Right atrium auricular region (tissue), 2 donors: Measurements from ENCODE around the gene NRIP1. TPM values are rescaled to one million over a fixed set of nuclear protein-coding genes. Genes with fewer than 3 reads are reported as not detected.

Source experiments
- DNase-seq: peaks from one replicate; pipeline ENCODE4 v3.0.0-alpha.2; 2019; ENCODE audit warnings: low spot score
- H3K27ac ChIP-seq, 2 donors: fragments of 200-600 bp; sonication (generic); 1 replicate in 1 of 2; 2 replicates in 1 of 2; pipeline ENCODE4 v1.5.1; 2016 to 2019
- H3K27me3 ChIP-seq, 2 donors: fragments of 200-600 bp; sonication (generic); one replicate each; pipeline versions ENCODE4 v1.5.1 to v1.6.0; 2017 to 2019
- H3K36me3 ChIP-seq: fragments of 200-600 bp; sonication (generic); one replicate; pipeline ENCODE4 v1.5.1; 2016
- H3K4me1 ChIP-seq, 2 donors: fragments of 200-600 bp; sonication (generic); one replicate each; pipeline versions ENCODE4 v1.5.1 to v1.6.0; 2017 to 2019
- H3K4me3 ChIP-seq, 2 donors: fragments of 200-600 bp; sonication (generic); 1 replicate in 1 of 2; 2 replicates in 1 of 2; pipeline ENCODE4 v1.5.1; 2017 to 2019; ENCODE audit warnings: mild to moderate bottlenecking in 1 of 2, moderate library complexity in 1 of 2
- H3K9me3 ChIP-seq, 2 donors: fragments of 200-600 bp; sonication (generic); one replicate each; pipeline ENCODE4 v1.5.1; 2019
- total RNA-seq, 2 donors: library from RNA; depleted of rRNA; stranded (reverse); fragments of >200 nt; gene quantifications; one replicate each; pipeline ENCODE4 v1.1.0, GENCODE V29; 2016
- TF ChIP-seq, protein P1 (sequence below), 2 donors: fragments of 200-600 bp; sonication (generic); IDR thresholded peaks; one replicate each; pipeline ENCODE4 v1.5.1; 2019; ENCODE audit warnings: antibody characterized with exemption in 2 of 2

The NRIP1 gene
- total RNA-seq, 2 donors from 2014 or later, result 15.5 to 16.0 TPM

DNA sequence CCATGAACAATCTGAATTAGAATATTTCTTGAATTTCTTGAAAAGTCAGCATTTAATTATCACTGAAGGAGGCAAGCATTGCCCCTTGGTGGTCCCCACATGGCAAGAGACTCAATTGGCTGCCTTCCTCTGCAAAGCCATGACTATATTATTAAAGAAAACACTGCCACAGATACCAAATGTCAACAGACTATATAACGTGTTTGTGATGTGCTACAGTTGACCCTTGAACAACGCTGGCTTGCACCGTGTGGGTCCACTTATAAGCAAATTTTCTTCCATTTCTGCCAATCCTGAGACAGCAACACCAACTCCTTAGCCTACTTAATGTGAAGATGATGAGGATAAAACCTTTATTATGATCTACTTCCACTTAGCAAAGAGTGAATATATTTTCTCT is 66.5 kb downstream of the NRIP1 start:
- H3K27me3 ChIP-seq, result no peaks in the 10 kb centered on the region
- no peaks in the 10 kb centered on the region for H3K9me3 ChIP-seq
- H3K4me3 ChIP-seq, result no peak overlapping the region
- DNase-seq, result no peak
- TF ChIP-seq, protein P1, sequence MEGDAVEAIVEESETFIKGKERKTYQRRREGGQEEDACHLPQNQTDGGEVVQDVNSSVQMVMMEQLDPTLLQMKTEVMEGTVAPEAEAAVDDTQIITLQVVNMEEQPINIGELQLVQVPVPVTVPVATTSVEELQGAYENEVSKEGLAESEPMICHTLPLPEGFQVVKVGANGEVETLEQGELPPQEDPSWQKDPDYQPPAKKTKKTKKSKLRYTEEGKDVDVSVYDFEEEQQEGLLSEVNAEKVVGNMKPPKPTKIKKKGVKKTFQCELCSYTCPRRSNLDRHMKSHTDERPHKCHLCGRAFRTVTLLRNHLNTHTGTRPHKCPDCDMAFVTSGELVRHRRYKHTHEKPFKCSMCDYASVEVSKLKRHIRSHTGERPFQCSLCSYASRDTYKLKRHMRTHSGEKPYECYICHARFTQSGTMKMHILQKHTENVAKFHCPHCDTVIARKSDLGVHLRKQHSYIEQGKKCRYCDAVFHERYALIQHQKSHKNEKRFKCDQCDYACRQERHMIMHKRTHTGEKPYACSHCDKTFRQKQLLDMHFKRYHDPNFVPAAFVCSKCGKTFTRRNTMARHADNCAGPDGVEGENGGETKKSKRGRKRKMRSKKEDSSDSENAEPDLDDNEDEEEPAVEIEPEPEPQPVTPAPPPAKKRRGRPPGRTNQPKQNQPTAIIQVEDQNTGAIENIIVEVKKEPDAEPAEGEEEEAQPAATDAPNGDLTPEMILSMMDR (IDR thresholded peaks at IDR 0.05), result no peak
- peaks cover 0 to 36% of the 10 kb centered on the region in 2 donors for H3K4me1 ChIP-seq
- no peaks in the 10 kb centered on the region for H3K36me3 ChIP-seq
- H3K27ac ChIP-seq, result no peak overlapping the region

DNA sequence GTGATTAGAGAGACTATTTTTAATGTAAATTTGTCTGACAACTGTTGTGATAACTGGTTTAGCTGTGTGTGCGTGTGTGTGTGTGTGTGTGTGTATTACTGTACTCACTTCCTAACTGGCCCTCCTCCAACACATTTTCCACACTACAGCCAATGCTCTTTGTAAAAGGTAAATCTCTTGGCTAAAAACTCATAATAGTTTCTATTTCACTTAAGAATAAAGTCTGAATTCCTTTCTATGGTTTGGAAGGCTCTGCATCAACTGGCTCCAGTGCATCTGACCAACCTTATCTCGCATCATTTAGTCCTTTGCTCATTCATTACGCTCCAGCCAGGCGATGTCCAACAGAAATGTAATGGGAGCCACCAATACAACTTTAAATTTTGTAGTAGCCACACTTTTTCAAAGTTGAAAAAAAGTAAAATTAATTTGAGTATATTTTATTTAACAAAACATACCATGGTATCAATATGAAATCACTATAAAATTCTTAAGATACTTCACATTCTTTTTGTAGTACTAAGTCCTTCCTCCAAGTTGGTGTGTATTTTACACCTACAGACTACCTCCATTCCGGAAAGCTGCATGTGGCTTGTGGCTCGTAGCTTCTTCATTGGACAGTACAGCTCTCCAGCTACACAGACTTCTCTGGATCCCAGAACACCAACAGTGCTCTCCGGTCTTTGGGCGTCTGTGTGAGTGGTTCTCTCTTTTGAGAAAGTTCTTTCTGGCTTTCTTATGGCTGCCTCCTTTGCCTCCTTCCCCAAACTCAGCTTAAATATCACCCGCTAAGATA is 68.9 kb downstream of the NRIP1 start:
- no peak for DNase-seq
- no peaks in the 10 kb centered on the region for H3K36me3 ChIP-seq
- TF ChIP-seq, protein P1 (IDR thresholded peaks at IDR 0.05), result no peak

DNA sequence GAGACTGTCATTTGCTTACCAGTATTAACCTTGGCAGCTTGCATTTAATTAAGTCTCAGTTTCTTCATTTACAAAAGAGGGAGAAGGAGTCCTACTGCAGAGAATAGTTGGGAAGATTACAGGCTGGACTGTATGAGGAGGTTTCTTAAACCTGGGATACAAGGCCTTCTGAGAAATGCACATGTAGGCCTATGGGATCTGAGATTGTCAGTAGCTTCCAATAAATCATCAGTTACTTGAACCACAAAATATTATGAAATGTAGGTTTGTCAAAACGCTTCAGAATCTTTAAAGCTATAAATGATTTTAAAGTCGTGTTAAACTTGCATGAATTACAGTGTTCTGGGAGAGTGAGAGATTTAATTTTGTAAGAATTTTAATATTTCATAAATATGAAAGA is 69.6 kb downstream of the NRIP1 start:
- peaks cover 0 to 17% of the 10 kb centered on the region in 2 donors for H3K4me1 ChIP-seq
- no peaks in the 10 kb centered on the region for H3K36me3 ChIP-seq
- no peaks in the 10 kb centered on the region for H3K9me3 ChIP-seq
- TF ChIP-seq, protein P1 (IDR thresholded peaks at IDR 0.05), result no peak
- no peak overlapping the region for H3K27ac ChIP-seq
- no peaks in the 10 kb centered on the region for H3K27me3 ChIP-seq
- no peak for DNase-seq
- no peak overlapping the region for H3K4me3 ChIP-seq

More for the DNA sequence above, 68.9 kb downstream of the NRIP1 start:
- H3K9me3 ChIP-seq, result no peaks in the 10 kb centered on the region
- no peak overlapping the region for H3K27ac ChIP-seq
- peaks cover 0 to 20% of the 10 kb centered on the region in 2 donors for H3K4me1 ChIP-seq
- H3K27me3 ChIP-seq, result no peaks in the 10 kb centered on the region
- H3K4me3 ChIP-seq, result no peak overlapping the region

DNA sequence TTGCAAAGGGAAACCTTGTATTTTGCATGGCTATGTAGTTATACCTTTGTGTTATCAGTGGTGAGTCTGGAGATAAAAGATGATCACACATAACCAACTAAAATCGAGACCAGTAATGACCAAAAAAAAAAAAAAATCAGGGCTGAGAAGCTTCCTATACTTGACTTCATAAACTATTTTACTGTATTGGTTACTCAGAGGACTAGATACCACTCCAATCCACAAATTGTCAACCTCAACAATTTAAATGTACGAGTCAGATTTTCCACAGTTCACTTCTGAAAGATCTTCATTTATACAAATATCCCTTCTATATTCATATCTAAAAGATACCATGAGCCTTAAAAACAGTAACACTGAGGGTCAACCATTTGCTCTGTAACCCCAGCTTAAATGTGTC is 71.7 kb downstream of the NRIP1 start:
- Histone ChIP-seq H3K4me3 (no peak overlapping the region), H3K27me3 (no peaks in the 10 kb centered on the region), H3K9me3 (no peaks in the 10 kb centered on the region), H3K27ac (no peak overlapping the region), H3K36me3 (no peaks in the 10 kb centered on the region), H3K4me1 (peaks cover 0 to 28% of the 10 kb centered on the region in 2 donors)
- no peak for DNase-seq
- TF ChIP-seq, protein P1 (IDR thresholded peaks at IDR 0.05), result no peak

DNA sequence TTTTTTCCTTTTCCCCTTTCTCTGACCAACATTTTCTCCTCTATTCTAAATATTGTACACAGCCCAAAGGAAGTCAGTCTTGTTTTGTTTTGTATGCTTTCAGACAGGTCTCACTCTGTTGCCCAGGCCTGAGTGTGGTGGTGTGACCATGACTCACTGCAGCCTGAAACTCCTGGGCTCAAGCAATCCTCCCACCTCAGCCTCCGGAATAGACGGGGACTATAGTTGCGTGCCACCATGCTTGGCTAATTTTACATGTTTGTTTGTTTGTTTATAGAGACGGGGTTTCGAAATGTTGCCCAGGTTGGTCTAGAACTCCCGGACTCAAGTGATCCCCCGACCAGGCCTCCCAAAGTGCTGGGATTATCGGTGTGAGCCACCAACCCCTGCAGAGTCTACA is 72.8 kb downstream of the NRIP1 start:
- no peak for DNase-seq
- TF ChIP-seq, protein P1 (IDR thresholded peaks at IDR 0.05), result no peak
- no peaks in the 10 kb centered on the region for H3K27me3 ChIP-seq
- H3K27ac ChIP-seq, result no peak overlapping the region
- no peaks in the 10 kb centered on the region for H3K36me3 ChIP-seq
- H3K4me3 ChIP-seq, result no peak overlapping the region
- peaks cover 0 to 27% of the 10 kb centered on the region in 2 donors for H3K4me1 ChIP-seq
- H3K9me3 ChIP-seq, result no peaks in the 10 kb centered on the region
